NCI-H748 (cell line): ENCODE measurements around the gene TIAM2.
"Not testable (repeated sequence)": the region's sequence is repeated elsewhere in the genome, so short reads cannot be mapped to it uniquely, and the experiment has no call there.

Experiments used
- DNase-seq: peaks from one replicate; lab custom pipeline; 2025; ENCODE audit not compliant: unreplicated experiment; lab: John Stamatoyannopoulos, UW

Gene TIAM2

GRCh38 chr6:155221086-155221485 is 226.0 kb downstream of the TIAM2 start:
- DNase-seq: no peak

GRCh38 chr6:155222506-155222905 is 227.4 kb downstream of the TIAM2 start:
- no peak for DNase-seq

- DNase-seq: peak; percentile 89
These were observed 228.7 kb downstream of the TIAM2 start for GRCh38 chr6:155223646-155224451.

- DNase-seq: peak; percentile 68
These were observed 229.5 kb downstream of the TIAM2 start for GRCh38 chr6:155224618-155225017.

- no peak for DNase-seq
These were observed 231.9 kb downstream of the TIAM2 start for GRCh38 chr6:155227046-155227445.

- no peak for DNase-seq
These were observed 233.5 kb downstream of the TIAM2 start for GRCh38 chr6:155228546-155229166.

GRCh38 chr6:155230975-155231374 is 235.9 kb downstream of the TIAM2 start:
- DNase-seq: not testable (repeated sequence)

GRCh38 chr6:155232848-155233247 is 237.7 kb downstream of the TIAM2 start:
- DNase-seq: no peak

- no peak for DNase-seq
These were observed 239.1 kb downstream of the TIAM2 start for GRCh38 chr6:155234167-155234566.

- DNase-seq: no peak
These were observed 239.6 kb downstream of the TIAM2 start for GRCh38 chr6:155234687-155235086.

- DNase-seq: no peak
These were observed 240.0 kb downstream of the TIAM2 start for GRCh38 chr6:155235087-155235486.

GRCh38 chr6:155237613-155238012 is 242.5 kb downstream of the TIAM2 start:
- DNase-seq: no peak

- DNase-seq: no peak
These were observed 245.9 kb downstream of the TIAM2 start for GRCh38 chr6:155240905-155241600.

- no peak for DNase-seq
These were observed 246.9 kb downstream of the TIAM2 start for GRCh38 chr6:155241966-155242365.

GRCh38 chr6:155244434-155244833 is 249.3 kb downstream of the TIAM2 start:
- DNase-seq: no peak

- no peak for DNase-seq
These were observed 250.1 kb downstream of the TIAM2 start for GRCh38 chr6:155245193-155245592.

GRCh38 chr6:155245831-155246230 is 250.7 kb downstream of the TIAM2 start:
- no peak for DNase-seq

GRCh38 chr6:155246825-155247224 is 251.7 kb downstream of the TIAM2 start:
- DNase-seq: no peak

GRCh38 chr6:155247618-155248007 is 252.5 kb downstream of the TIAM2 start:
- no peak for DNase-seq

GRCh38 chr6:155248008-155249001 is 253.2 kb downstream of the TIAM2 start:
- peak; percentile 19 for DNase-seq
